ENCODE results near the gene FAU. TPM values are rescaled to one million over a fixed set of nuclear protein-coding genes. Genes with fewer than 3 reads are reported as not detected.

FAU gene
- total and polyA plus RNA-seq, 2 of the 13 experiments (the other 11 are each of a cell fraction or from before 2014, with no cell fraction given), result 374 to 869 TPM

DNA sequence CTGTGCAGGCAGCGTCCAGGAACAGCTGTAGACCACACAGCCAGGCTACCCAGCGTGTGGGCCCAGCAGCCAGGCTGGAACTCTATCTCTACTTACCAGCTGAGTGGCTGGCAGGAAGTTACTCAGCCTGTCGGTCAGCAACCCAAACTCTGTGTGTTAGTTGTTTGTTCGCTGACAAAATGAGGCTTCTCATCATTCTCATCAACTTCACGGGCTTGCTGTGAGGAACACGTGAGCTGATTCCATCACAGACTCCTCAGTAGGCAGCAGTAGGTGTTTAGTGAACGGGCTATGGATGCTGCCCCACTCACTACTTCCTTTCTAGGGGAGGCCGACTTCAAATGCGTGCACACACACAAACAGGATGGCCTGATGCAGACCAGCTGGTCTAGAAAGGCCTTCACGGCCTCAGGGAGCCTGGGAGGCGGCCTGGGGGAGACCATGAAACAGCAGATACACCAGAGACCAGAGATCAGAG, 47.3 kb upstream of the FAU start:
- Histone ChIP-seq H3K27me3 (ENCODE audit: control insufficient read depth in 1 of 2, insufficient read depth in 2 of 2, low read length in 2 of 2) (no peaks in the 10 kb centered on the region), H2AFZ (ENCODE audit: low read length) (peak overlapping the region; percentile 93), H3K9ac (ENCODE audit: insufficient read depth, low read depth, low read length) (peak overlapping the region; percentile 49; the same call in 1 of the 2 replicates), H3K4me2 (ENCODE audit: low read depth, low read length) (peak overlapping the region; percentile 21), H3K4me3 (replicated peaks in 1 of 3; ENCODE audit: insufficient read depth in 1 of 3, low read depth in 2 of 3, low read length in 3 of 3) (peak overlapping the region in 2 of 3 experiments; percentile 15 to 30; a peak in 2 of 6 replicates), H3K9me3 (ENCODE audit: low read length) (no peaks in the 10 kb centered on the region), H3K36me3 (replicated peaks in 1 of 2; ENCODE audit: control insufficient read depth in 1 of 2, insufficient read depth in 2 of 2, low read length in 2 of 2) (no peaks in the 10 kb centered on the region), H3K4me1 (ENCODE audit: insufficient read depth, low read length) (peaks cover 82% of the 10 kb centered on the region), H3K79me2 (ENCODE audit: insufficient read depth, low read length) (no peaks in the 10 kb centered on the region), H4K20me1 (ENCODE audit: insufficient read depth, low read length) (no peaks in the 10 kb centered on the region), H3K27ac (ENCODE audit: extremely low read length, insufficient read depth, low read length) (peak overlapping the region; percentile 55)
- CTCF ChIA-PET (ENCODE audit: low intra/inter-chr PET ratio, low total read pairs), result no interaction called here
- WGBS (ENCODE audit: low lambda C conversion rate), result 71% methylated on average over 7 of the region's 11 CpGs
- POLR2A ChIA-PET, result interaction anchor here (1.0 to 6.5 kb wide), 7 partner anchors 11 to 57 kb away, joined by 3 to 74 read pairs (median 5); partner anchors contain the start of genes CAPN1, FAU, MRPL49 and TM7SF2
- DNase-seq (ENCODE audit: low spot score) (no peak), ATAC-seq (peak; percentile 11; the same call in 2 of the 3 replicates), FAIRE-seq (no peak)
- intact Hi-C loops (cut with micrococcal nuclease; ENCODE audit: unreplicated experiment) (no loop called here), in situ Hi-C loops (cut with HindIII; ENCODE audit: extremely low pct_ligation_motif_present, low pct_unique_long_range_greater_than_20kb) (no loop called here)
- BruUV-seq (replicated peaks), result no TSS peak
- TF ChIP-seq ZNF572 (CRISPR knock-in tag; IDR thresholded peaks at IDR 0.05), result no peak
- TF ChIP-seq SKI (IDR thresholded peaks at IDR 0.05; ENCODE audit: partially characterized antibody), result no peak
- TF ChIP-seq, protein P1, sequence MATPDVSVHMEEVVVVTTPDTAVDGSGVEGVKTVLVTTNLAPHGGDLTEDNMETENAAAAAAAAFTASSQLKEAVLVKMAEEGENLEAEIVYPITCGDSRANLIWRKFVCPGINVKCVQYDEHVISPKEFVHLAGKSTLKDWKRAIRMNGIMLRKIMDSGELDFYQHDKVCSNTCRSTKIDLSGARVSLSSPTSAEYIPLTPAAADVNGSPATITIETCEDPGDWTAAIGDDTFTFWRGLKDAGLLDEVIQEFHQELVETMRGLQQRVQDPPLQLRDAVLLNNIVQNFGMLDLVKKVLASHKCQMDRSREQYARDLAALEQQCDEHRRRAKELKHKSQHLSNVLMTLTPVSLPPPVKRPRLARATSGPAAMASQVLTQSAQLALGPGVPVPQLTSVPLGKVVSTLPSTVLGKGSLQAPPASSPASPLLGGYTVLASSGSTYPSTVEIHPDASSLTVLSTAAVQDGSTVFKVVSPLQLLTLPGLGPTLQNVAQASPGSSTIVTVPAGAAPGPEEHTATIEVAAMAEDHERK (CRISPR knock-in tag; IDR thresholded peaks at IDR 0.05; ENCODE audit: low read depth), result no peak
- TF ChIP-seq ZBED4 (CRISPR knock-in tag; IDR thresholded peaks at IDR 0.05; ENCODE audit: borderline replicate concordance), result no peak
- no peak for TF ChIP-seq CHD4 (IDR thresholded peaks at IDR 0.05; ENCODE audit: borderline replicate concordance, low read length)
- TF ChIP-seq GPN1 (CRISPR knock-in tag; IDR thresholded peaks at IDR 0.05; ENCODE audit: borderline replicate concordance), result no peak
- TF ChIP-seq RARA (CRISPR knock-in tag; IDR thresholded peaks at IDR 0.05), result no peak
- TF ChIP-seq ZNF24 (IDR thresholded peaks at IDR 0.05), result no peak
- no peak for TF ChIP-seq SOX13 (IDR thresholded peaks at IDR 0.05)
- TF ChIP-seq SOX13 (CRISPR knock-in tag; conservative IDR thresholded peaks at IDR 0.05 in 1 of 2, IDR thresholded peaks at IDR 0.05 in 1 of 2), result no peak
- TF ChIP-seq MYC (CRISPR knock-in tag; IDR thresholded peaks at IDR 0.05; ENCODE audit: borderline replicate concordance), result no peak
- TF ChIP-seq, protein P2, sequence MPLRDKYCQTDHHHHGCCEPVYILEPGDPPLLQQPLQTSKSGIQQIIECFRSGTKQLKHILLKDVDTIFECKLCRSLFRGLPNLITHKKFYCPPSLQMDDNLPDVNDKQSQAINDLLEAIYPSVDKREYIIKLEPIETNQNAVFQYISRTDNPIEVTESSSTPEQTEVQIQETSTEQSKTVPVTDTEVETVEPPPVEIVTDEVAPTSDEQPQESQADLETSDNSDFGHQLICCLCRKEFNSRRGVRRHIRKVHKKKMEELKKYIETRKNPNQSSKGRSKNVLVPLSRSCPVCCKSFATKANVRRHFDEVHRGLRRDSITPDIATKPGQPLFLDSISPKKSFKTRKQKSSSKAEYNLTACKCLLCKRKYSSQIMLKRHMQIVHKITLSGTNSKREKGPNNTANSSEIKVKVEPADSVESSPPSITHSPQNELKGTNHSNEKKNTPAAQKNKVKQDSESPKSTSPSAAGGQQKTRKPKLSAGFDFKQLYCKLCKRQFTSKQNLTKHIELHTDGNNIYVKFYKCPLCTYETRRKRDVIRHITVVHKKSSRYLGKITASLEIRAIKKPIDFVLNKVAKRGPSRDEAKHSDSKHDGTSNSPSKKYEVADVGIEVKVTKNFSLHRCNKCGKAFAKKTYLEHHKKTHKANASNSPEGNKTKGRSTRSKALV (CRISPR knock-in tag; IDR thresholded peaks at IDR 0.05), result no peak
- no peak for TF ChIP-seq RFXAP (CRISPR knock-in tag; IDR thresholded peaks at IDR 0.05; ENCODE audit: borderline replicate concordance)
- TF ChIP-seq HBP1 (CRISPR knock-in tag; IDR thresholded peaks at IDR 0.05; ENCODE audit: low read depth), result no peak
- TF ChIP-seq NRL (CRISPR knock-in tag; IDR thresholded peaks at IDR 0.05; ENCODE audit: borderline replicate concordance), result no peak
- TF ChIP-seq ZFX (CRISPR knock-in tag; IDR thresholded peaks at IDR 0.05; ENCODE audit: low read depth), result peak; percentile 41

All from HepG2 (cell line).